22Rv1 (cell line): ENCODE results near the gene JAKMIP2.

Experiments used
- CTCF ChIP-seq: fragments of 450-650 bp; IDR thresholded peaks from 2 replicates; pipeline ENCODE4 v1.5.1; 2017; ENCODE audit warnings: mild to moderate bottlenecking
- ZFX ChIP-seq: fragments of 450-650 bp; IDR thresholded peaks from 2 replicates; pipeline ENCODE4 v1.6.1; 2017; ENCODE audit warnings: antibody characterized with exemption, borderline replicate concordance

DNA sequence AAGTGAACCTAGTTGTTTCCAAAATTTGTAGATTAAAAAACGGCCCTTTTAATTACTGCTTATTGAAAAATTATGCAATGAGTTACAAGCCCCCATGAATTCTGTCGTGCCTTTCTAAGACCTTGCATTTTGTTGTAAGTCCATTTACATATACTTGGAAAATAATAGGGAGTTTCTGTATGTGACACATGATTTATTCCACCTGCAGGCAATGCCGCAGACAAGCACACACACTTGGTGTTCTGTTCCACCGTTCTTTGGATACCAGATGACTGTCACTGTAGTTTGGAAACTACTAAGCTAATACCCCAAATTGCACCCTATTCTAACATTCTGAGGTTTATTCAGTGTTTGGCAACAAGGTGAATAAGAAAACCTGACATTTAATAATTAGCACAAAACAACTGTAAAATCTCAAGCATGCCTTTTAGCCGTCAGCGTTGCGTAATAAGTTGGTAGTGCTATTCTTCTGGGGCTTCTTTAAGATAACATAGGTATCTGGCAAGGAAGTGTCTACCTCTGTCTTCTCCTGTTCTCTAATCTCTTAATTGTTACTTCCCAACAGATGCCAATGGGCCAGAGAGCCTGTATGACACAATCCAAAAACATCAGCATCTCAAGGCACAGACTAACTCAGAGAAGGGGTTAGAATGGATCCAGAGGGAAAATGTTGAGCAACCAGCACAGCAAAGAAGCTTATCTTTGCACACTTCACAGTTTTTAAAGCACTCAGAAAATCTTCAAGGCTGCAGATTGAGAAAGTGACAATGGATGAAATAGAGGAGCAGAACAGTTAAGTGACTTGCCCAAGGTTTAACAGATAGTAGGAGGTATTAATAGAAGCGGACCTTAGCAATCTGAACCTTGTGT is 224.4 kb downstream of the JAKMIP2 start:
- TF ChIP-seq CTCF (no peak), ZFX (no peak)
